Mononuclear cell (primary cell): ENCODE data around the gene DTNA. TPM values are rescaled to one million over a fixed set of nuclear protein-coding genes. Genes with fewer than 3 reads are reported as not detected.
"Not testable (repeated sequence)": the region's sequence is repeated elsewhere in the genome, so short reads cannot be mapped to it uniquely, and the experiment has no call there.

Experiments used
- H3K27me3 ChIP-seq: 2 replicates; pipeline ENCODE4 v1.6.0; 2011; ENCODE audit warnings: low read length, control low read depth; ENCODE audit not compliant: insufficient read depth
- H3K4me1 ChIP-seq: 2 replicates; pipeline ENCODE4 v1.5.1; 2011; ENCODE audit warnings: mild to moderate bottlenecking, low read length, control low read depth; ENCODE audit not compliant: insufficient read depth
- H3K4me3 ChIP-seq: 2 replicates; pipeline ENCODE4 v1.5.1; 2011; ENCODE audit warnings: mild to moderate bottlenecking, low read length, moderate library complexity
- H3K9me3 ChIP-seq: 2 replicates; pipeline ENCODE4 v1.5.1; 2011; ENCODE audit warnings: low read depth, mild to moderate bottlenecking, control low read depth, low read length
- total RNA-seq: library from RNA; depleted of rRNA; stranded (reverse); fragments of >200 nt; gene quantifications from one replicate; pipeline ENCODE4 v1.2.3, GENCODE V29; 2012

Gene DTNA
- total RNA-seq, 1 donor, result 0.31 TPM

DNA sequence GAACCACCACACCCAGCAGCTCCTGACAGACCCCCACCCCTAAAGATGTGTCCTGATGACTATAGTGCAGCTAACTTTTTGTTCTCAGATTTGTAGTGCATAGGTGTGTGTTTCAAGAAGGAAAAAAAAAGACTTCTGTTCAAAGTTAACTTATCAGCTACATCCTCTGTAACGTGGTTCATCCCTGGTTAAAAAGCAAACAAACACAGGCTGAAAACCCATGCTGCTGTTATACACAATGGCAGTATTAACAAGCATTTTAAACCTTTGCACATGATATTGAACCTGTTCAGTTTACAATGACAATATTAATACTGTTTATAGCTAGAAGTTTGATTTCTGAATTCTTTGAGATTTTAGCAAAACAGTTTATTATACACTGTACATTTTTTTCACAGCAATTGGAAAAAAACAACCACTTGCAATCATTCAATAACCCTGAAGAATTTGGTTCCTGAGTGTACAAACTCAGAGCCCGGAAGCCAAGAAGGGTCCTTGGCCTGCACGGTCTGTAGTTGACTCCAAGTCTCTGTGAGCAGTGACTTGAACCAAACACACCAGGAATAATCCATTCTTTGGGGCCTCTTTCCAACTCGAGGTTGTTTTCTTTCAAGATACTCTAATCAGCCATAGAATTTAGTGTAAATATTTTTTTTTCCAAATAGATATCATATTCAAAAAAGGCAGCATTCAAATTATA, 177.9 kb downstream of the DTNA start:
- Histone ChIP-seq H3K4me1 (no peaks in the 10 kb centered on the region), H3K4me3 (no peak overlapping the region), H3K9me3 (no peaks in the 10 kb centered on the region), H3K27me3 (no peaks in the 10 kb centered on the region)

DNA sequence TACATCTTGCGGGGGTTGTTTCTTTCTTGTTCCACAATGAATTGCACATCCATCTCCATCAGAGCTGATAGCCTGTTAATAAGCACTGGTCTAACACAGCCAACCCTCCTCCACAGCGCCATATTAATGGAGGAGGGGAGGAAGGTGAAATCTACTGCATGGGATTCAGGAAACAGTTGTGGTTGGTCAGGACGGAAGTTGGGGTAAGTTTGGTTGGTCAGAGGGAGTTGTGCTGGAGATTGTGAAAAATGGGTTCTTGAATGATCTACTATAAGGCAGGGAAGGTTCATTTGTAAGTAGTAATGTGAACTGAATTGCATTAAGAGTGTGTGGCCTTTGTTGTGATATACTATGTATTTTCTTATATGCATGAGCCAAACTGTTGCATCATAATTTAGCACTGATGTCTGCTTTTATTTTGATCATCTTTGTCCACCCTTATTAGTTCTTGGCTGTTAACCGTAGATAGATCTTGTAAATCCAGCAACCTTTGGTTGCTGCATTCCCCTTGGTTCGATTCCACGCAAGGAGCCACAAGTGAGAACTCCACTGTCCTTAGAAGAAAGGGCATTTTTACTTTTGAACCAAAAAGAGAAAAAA, 180.5 kb downstream of the DTNA start:
- Histone ChIP-seq H3K4me1 (no peaks in the 10 kb centered on the region), H3K9me3 (no peaks in the 10 kb centered on the region), H3K27me3 (no peaks in the 10 kb centered on the region), H3K4me3 (no peak overlapping the region)

DNA sequence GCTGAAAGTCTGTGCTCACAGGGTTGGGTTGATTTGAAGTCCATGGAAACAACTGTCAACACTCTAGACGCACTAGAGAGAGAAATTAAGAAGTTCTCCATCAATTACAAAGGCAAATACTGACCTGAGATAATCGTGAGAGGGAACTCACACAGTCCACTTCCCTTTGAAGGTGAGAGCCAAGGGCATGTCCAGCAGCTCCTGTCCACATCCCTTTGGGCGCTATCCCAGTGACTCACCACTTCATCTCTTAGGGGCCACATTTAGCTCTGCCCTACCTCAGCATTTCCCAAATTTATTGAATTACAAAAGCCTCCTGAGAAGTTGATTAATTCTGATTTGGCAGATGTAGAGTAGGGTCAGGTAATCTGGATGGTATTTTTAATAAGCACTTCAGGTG, 182.3 kb downstream of the DTNA start:
- no peaks in the 10 kb centered on the region for H3K27me3 ChIP-seq
- no peaks in the 10 kb centered on the region for H3K4me1 ChIP-seq
- no peaks in the 10 kb centered on the region for H3K9me3 ChIP-seq
- H3K4me3 ChIP-seq, result no peak overlapping the region

DNA sequence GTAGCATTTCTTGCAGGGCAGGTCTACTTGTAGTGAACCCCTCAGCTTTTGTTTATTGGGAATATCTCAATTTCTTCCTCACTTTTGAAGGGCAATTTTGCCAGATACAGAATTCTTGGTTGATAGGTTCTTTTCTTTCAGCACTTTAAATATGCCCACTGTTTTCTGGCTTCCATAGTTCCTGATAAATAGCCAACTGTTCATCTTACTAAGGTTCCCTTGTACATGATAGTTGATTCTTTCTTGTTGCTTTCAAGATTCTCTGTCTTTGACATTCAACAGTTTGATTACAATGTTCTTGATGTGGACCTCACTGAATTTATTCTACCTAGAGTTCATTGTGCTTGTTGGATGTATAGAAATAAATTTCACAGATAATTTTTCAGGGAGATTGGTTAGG, 183.1 kb downstream of the DTNA start:
- no peaks in the 10 kb centered on the region for H3K27me3 ChIP-seq
- no peaks in the 10 kb centered on the region for H3K4me1 ChIP-seq
- H3K9me3 ChIP-seq, result no peaks in the 10 kb centered on the region
- H3K4me3 ChIP-seq, result no peak overlapping the region

DNA sequence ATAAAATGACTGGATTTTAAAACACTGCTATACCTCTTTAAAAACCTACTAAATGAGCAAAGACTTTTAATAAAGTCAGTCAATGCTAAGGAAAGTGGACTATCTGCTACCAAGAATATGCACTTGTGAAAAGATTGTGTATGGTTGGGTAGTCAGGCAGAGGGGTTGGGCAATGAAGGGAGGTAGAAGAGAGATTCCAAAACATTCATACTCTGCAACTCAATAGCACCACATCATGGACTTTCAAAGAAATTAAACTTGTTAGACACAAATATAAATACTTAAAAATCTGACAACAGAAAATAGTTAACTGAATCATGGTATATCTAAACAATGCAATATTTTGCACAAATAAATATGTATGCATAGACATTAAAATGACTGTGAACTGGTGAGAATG, 191.2 kb downstream of the DTNA start:
- Histone ChIP-seq H3K4me1 (no peaks in the 10 kb centered on the region), H3K27me3 (no peaks in the 10 kb centered on the region), H3K4me3 (no peak overlapping the region), H3K9me3 (no peaks in the 10 kb centered on the region)

DNA sequence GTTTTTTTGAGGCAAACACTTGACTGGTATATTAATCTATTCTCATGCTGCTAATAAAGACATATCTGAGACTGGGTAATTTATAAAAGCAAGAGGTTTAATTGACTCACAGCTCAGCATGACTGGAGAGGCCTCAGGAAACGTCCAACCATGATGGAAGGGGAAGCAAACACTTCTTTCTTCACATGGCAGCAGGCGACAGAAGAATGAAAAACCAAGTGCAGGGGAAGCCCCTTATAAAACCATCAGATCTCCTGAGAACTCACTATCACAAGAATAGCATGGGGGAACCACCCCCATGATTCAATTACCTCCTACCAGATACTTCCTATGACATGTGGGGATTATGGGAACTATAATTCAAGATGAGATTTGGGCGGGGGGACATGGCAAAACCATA, 194.9 kb downstream of the DTNA start:
- no peaks in the 10 kb centered on the region for H3K9me3 ChIP-seq
- no peaks in the 10 kb centered on the region for H3K27me3 ChIP-seq
- H3K4me3 ChIP-seq, result no peak overlapping the region
- H3K4me1 ChIP-seq, result no peaks in the 10 kb centered on the region

DNA sequence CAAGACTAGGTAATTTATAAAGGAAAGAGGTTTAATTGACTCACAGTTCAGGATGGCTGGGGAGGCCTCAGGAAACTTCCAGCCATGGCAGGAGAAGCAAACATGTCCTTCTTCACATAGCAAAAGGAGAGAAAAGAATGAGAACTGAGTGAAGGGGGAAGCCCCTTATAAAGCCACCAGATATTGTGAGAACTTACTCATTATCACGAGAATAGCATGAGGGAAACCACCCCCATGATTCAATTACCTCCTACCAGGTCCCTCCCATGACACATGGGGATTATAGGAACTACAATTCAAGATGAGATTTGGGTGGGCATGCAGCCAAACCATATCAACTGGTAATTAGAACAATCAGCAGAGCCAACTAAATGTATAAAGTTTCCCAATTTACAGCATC, 196.9 kb downstream of the DTNA start:
- H3K27me3 ChIP-seq, H3K9me3 ChIP-seq, H3K4me1 ChIP-seq, H3K4me3 ChIP-seq: not testable (repeated sequence)

DNA sequence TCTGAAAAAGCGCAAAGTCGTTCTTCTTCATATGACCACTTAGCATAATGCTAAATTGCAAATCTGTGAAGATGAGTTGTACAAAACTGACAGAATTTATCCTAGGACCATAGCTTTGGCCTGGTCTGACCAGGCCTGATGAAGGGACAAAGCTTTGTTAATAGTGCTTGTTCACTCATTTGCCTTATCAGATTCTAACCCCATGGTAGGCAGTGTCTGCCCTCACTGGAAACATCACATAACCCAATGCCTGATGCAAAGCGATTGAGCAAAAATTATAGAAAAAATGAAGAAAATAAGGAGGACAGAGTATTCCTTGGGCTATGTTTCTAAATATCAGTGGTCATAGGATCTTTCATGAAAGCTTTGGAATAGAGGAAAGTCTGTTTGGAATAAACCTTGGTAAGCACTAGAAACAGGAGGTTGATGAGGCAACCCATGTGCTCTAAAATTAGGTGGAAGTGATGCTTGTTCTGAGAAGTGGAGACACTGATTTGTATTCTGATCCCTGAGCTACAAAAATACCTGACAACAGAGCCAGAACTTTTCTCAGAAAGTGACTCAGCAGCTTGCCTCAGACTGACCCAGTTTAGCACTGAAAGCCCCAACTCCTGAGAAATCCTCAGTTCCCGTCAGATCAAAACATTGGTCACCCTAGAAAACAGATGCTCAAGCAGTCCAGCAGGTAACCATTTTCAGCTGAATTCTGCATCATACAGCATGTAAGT, 199.7 kb downstream of the DTNA start:
- Histone ChIP-seq H3K27me3 (no peaks in the 10 kb centered on the region), H3K4me3 (no peak overlapping the region), H3K4me1 (no peaks in the 10 kb centered on the region), H3K9me3 (no peaks in the 10 kb centered on the region)

DNA sequence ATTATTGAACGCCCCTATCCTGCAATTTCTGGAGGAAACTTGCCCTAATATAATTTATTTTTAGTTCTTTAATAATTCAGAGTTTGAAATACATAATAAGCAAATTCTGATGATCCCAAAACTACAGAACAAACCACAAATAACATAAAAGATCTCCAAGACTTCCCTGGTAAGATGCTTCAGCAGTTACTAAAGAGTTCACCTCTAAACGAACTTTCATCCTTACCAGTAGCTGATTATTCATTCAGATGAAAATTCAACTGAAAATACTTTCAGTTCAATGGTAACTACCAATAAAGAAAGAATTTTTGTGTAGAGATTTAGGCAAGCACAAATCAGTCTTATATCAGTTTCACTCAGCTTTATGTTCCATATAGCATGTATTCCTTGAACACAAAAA, 201.0 kb downstream of the DTNA start:
- Histone ChIP-seq H3K4me1 (no peaks in the 10 kb centered on the region), H3K9me3 (no peaks in the 10 kb centered on the region), H3K4me3 (no peak overlapping the region), H3K27me3 (no peaks in the 10 kb centered on the region)

DNA sequence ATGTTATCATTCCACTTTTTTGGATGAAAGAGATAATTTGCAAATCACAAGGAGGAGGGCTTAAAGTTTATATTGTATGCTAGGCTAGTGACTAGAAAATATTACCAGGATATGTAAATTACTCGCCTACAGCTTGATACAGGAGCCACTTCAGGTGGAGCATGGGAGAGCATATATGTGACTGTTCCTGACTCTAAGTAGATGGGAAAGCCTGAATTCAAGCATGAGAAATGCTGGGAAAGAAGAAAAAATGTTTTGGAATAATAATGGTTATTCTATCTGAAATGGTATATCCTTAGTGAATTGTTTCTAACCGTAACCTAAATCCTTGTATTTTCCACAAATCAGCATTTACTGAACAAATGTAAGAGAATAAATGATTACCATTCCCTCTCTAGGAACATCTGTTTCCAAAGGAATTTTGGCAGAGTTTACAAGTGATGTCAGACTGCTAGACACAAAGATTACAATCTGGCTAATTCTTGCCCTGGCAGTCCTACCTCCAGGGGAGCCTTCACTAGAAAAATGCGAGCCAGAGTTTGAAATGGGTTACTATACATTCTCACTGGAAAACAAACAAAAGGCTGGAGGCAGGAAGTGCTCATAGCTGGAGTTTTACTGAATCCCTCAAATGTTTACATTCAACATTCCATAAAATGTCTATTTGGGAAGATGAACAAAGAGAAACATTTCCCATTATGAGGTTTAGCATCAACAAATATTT, 201.7 kb downstream of the DTNA start:
- no peaks in the 10 kb centered on the region for H3K27me3 ChIP-seq
- no peaks in the 10 kb centered on the region for H3K9me3 ChIP-seq
- H3K4me1 ChIP-seq, result no peaks in the 10 kb centered on the region
- no peak overlapping the region for H3K4me3 ChIP-seq

DNA sequence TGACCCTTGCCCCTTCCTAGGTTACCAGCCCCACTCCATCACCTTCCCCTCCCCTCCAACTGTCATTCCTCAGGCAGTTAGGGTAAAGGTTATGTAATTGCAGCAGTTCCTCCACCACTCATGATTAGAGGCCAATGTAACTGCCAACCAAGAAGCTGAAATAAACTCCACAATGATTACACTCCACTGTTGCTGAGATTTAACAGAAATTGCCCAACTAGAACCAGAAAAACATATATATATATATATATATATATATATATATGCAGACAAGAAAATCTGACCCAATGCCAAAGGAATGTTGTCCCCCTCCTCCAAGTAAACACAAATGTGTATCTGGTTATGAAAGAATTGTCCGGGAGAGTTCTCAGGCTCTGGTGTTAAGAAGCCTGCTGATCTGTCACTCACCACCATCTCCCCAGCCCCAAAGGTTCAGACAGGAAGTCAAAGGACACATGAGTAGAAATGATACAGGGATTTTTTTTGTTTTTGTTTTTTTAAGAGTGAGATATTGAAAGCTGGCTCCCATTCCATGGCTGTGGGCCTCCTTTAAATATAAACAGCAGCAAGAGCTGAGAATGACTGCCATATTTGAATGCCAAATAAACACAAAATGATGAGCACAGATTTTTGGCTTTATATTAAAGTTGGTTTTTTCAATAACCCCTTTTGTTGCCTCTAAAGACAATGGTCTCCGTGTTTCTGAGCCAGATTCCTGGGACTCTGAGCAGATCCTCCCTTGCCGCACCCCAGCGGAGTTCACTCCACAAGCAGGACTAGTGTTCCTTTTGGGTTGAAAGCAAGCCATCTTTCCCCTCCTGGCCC, 204.0 kb downstream of the DTNA start:
- Histone ChIP-seq H3K9me3 (no peaks in the 10 kb centered on the region), H3K27me3 (no peaks in the 10 kb centered on the region), H3K4me3 (no peak overlapping the region), H3K4me1 (no peaks in the 10 kb centered on the region)

DNA sequence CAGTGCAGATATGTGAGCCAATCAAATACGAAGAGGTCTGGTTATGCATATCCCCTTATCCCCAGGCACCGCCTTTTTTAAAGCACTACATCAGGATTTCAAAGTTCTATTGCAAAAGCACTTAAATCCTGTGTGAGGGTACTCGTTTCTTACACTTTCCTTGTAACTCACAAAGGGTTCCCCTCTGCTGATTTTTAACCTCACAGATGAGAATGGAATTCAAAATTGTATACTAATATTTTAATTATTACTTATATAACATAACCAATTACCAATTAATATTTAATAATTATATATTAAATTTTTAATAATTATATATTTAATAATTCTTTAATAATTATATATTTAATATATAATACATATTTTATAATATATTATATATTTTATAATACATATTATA, 204.9 kb downstream of the DTNA start:
- no peaks in the 10 kb centered on the region for H3K27me3 ChIP-seq
- no peaks in the 10 kb centered on the region for H3K4me1 ChIP-seq
- H3K4me3 ChIP-seq, result no peak overlapping the region
- H3K9me3 ChIP-seq, result no peaks in the 10 kb centered on the region

DNA sequence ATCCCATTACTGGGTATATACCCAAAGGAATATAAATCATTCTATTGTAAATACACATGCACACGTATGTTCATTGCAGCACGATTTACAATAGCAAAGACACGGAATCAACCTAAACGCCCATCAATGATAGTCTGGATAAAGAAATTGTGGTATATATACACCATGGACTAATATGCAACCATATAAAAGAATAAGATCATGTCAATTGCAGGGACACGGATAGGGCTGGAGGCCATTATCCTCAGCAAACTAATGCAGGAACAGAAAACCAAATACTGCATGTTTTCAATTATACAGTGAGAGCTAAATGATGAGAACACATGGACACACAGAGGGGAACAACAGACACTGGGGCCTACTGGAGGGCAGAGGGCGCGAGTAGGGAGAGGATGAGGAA, 206.4 kb downstream of the DTNA start:
- not testable (repeated sequence) for H3K9me3 ChIP-seq, H3K27me3 ChIP-seq, H3K4me3 ChIP-seq

DNA sequence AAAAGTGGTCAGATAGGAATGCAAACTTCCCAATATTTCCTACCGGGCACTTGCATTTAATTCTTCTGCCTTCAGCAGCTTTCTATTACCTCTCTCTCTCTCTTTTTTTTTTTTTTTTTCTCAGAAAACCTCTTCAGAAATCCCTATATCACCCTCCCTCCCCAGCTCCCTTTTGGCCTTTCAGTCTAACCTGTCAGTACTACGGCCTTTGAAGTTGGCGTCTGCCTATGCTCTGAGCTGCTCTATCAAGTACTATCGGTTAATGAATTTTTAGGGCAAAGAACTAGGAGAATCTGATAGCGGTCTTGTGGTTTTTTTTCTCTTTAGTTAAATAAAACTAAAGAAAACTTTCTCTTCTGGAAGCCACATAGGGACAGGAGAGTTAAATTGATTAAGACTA, 208.8 kb downstream of the DTNA start:
- Histone ChIP-seq H3K27me3 (no peaks in the 10 kb centered on the region), H3K4me1 (no peaks in the 10 kb centered on the region), H3K4me3 (no peak overlapping the region), H3K9me3 (no peaks in the 10 kb centered on the region)

More for the DNA sequence above, 206.4 kb downstream of the DTNA start:
- not testable (repeated sequence) for H3K4me1 ChIP-seq

DNA sequence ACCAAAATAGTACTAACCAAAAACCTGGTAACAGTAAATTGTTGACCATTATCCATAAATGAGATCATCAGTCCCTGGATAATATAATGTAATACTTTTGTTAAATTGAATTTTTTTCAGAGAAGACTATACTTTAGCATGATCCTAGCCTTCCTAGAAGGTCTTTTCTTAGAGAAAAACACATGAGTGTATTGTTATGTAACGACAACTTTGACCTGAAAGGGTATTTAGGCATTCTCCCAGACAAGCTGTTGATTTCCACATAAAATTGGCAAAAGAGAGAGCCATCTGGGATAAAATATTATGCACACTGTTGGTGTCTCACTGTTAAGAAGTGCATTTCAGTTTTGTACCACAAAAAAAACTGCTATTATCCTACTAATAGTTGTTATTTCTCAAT, 211.1 kb downstream of the DTNA start:
- no peaks in the 10 kb centered on the region for H3K27me3 ChIP-seq
- no peaks in the 10 kb centered on the region for H3K4me1 ChIP-seq
- no peak overlapping the region for H3K4me3 ChIP-seq
- no peaks in the 10 kb centered on the region for H3K9me3 ChIP-seq
